ENCODE results near the gene SGPP1. TPM values are rescaled to one million over a fixed set of nuclear protein-coding genes. Genes with fewer than 3 reads are reported as not detected.

SGPP1 gene
- total and polyA plus RNA-seq, 2 donors from 2014 or later: 20.9 to 24.0 TPM

GRCh38 chr14:63717702-63718101 lies 10.2 kb downstream of the SGPP1 start:
- FAIRE-seq (no peak), DNase-seq (peak in 1 of 5 donors; percentile 22)
- intact Hi-C loops (cut with DNase I): no loop called here

GRCh38 chr14:63715360-63715759 lies 12.5 kb downstream of the SGPP1 start:
- no peak for TF ChIP-seq CTCF (IDR thresholded peaks at IDR 0.05; ENCODE audit: borderline replicate concordance, extremely low read depth, insufficient read depth)
- peaks cover 0 to 10% (median 0%) of the 10 kb centered on the region in 3 donors for H3K9me3 ChIP-seq (ENCODE audit: control insufficient read depth in 2 of 3, insufficient read depth in 1 of 3, low read length in 3 of 3)
- no peak overlapping the region for H3K4me3 ChIP-seq (ENCODE audit: low read length in 3 of 3)
- H3K27ac ChIP-seq (ENCODE audit: low read depth in 2 of 2, low read length in 2 of 2): no peak overlapping the region
- no peaks in the 10 kb centered on the region for H3K36me3 ChIP-seq (ENCODE audit: control insufficient read depth in 2 of 3, insufficient read depth in 3 of 3, low read length in 3 of 3)
- no peak overlapping the region for H3K9ac ChIP-seq (ENCODE audit: low read length in 3 of 3)
- DNase-seq (no peak), FAIRE-seq (no peak)
- intact Hi-C loops (cut with DNase I): no loop called here
- no peaks in the 10 kb centered on the region for H3K27me3 ChIP-seq (ENCODE audit: control insufficient read depth, insufficient read depth, low read length)
- H3K4me1 ChIP-seq (ENCODE audit: control insufficient read depth in 2 of 3, insufficient read depth in 2 of 3, low read depth in 1 of 3, low read length in 3 of 3): no peaks in the 10 kb centered on the region

More at GRCh38 chr14:63717702-63718101, 10.2 kb downstream of the SGPP1 start:
- no peaks in the 10 kb centered on the region for H3K36me3 ChIP-seq (ENCODE audit: control insufficient read depth in 2 of 3, insufficient read depth in 3 of 3, low read length in 3 of 3)
- TF ChIP-seq CTCF (IDR thresholded peaks at IDR 0.05; ENCODE audit: borderline replicate concordance, extremely low read depth, insufficient read depth): no peak
- no peak overlapping the region for H3K4me3 ChIP-seq (ENCODE audit: low read length in 3 of 3)
- no peak overlapping the region for H3K27ac ChIP-seq (ENCODE audit: low read depth in 2 of 2, low read length in 2 of 2)
- peaks cover 0 to 10% (median 0%) of the 10 kb centered on the region in 3 donors for H3K9me3 ChIP-seq (ENCODE audit: control insufficient read depth in 2 of 3, insufficient read depth in 1 of 3, low read length in 3 of 3)
- no peak overlapping the region for H3K9ac ChIP-seq (ENCODE audit: low read length in 3 of 3)
- H3K27me3 ChIP-seq (ENCODE audit: control insufficient read depth, insufficient read depth, low read length): no peaks in the 10 kb centered on the region
- H3K4me1 ChIP-seq (ENCODE audit: control insufficient read depth in 2 of 3, insufficient read depth in 2 of 3, low read depth in 1 of 3, low read length in 3 of 3): no peaks in the 10 kb centered on the region

- Histone ChIP-seq H3K9ac (ENCODE audit: low read length in 3 of 3) (no peak overlapping the region), H3K4me1 (ENCODE audit: control insufficient read depth in 2 of 3, insufficient read depth in 2 of 3, low read depth in 1 of 3, low read length in 3 of 3) (no peaks in the 10 kb centered on the region), H3K27me3 (ENCODE audit: control insufficient read depth, insufficient read depth, low read length) (no peaks in the 10 kb centered on the region), H3K9me3 (ENCODE audit: control insufficient read depth in 2 of 3, insufficient read depth in 1 of 3, low read length in 3 of 3) (peaks cover 0 to 10% (median 0%) of the 10 kb centered on the region in 3 donors), H3K4me3 (ENCODE audit: low read length in 3 of 3) (no peak overlapping the region), H3K27ac (ENCODE audit: low read depth in 2 of 2, low read length in 2 of 2) (no peak overlapping the region), H3K36me3 (ENCODE audit: control insufficient read depth in 2 of 3, insufficient read depth in 3 of 3, low read length in 3 of 3) (no peaks in the 10 kb centered on the region)
- DNase-seq (no peak), FAIRE-seq (no peak)
- no peak for TF ChIP-seq CTCF (IDR thresholded peaks at IDR 0.05; ENCODE audit: borderline replicate concordance, extremely low read depth, insufficient read depth)
- intact Hi-C loops (cut with DNase I): no loop called here
Measured at GRCh38 chr14:63713764-63714163, 14.1 kb downstream of the SGPP1 start.

GRCh38 chr14:63713058-63713457 lies 14.8 kb downstream of the SGPP1 start:
- Histone ChIP-seq H3K9ac (ENCODE audit: low read length in 3 of 3) (no peak overlapping the region), H3K36me3 (ENCODE audit: control insufficient read depth in 2 of 3, insufficient read depth in 3 of 3, low read length in 3 of 3) (no peaks in the 10 kb centered on the region), H3K4me1 (ENCODE audit: control insufficient read depth in 2 of 3, insufficient read depth in 2 of 3, low read depth in 1 of 3, low read length in 3 of 3) (no peaks in the 10 kb centered on the region), H3K4me3 (ENCODE audit: low read length in 3 of 3) (no peak overlapping the region), H3K27me3 (ENCODE audit: control insufficient read depth, insufficient read depth, low read length) (no peaks in the 10 kb centered on the region), H3K9me3 (ENCODE audit: control insufficient read depth in 2 of 3, insufficient read depth in 1 of 3, low read length in 3 of 3) (peaks cover 0 to 9% (median 0%) of the 10 kb centered on the region in 3 donors), H3K27ac (ENCODE audit: low read depth in 2 of 2, low read length in 2 of 2) (no peak overlapping the region)
- DNase-seq (no peak), FAIRE-seq (no peak)
- no peak for TF ChIP-seq CTCF (IDR thresholded peaks at IDR 0.05; ENCODE audit: borderline replicate concordance, extremely low read depth, insufficient read depth)
- intact Hi-C loops (cut with DNase I): no loop called here
